ENCODE results near the gene SLC49A3. TPM values are rescaled to one million over a fixed set of nuclear protein-coding genes. Genes with fewer than 3 reads are reported as not detected.
A peak's percentile ranks its signal among the peaks of the same experiment; 100 is the strongest.
"Not testable (repeated sequence)": the region's sequence is repeated elsewhere in the genome, so short reads cannot be mapped to it uniquely, and the experiment has no call there.

SLC49A3 gene
- total RNA-seq, 1 donor from 2014 or later = 0.82 TPM

DNA sequence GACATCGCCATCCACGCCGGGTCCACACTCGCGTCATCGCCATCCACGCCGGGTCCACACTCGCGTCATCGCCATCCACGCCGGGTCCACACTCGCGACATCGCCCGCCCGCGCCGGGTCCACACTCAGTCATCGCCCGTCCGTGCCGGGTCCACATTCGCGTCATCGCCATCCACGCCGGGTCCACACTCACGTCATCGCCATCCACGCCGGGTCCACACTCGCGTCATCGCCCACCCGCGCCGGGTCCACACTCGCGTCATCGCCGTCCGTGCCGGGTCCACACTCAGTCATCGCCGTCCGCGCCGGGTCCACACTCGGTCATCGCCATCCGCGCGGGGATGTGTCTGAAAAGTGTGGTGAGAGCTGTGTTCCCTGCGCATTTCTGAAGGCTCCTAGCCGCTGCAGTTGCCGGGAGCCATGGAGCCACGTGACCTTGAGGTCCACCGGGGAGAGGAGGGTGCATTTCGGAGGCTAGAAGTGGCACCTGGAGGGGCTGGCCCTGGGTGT, 34.0 kb upstream of the SLC49A3 start:
- no peak for FAIRE-seq
- no peak for DNase-seq (ENCODE audit: low spot score in 2 of 2)

DNA sequence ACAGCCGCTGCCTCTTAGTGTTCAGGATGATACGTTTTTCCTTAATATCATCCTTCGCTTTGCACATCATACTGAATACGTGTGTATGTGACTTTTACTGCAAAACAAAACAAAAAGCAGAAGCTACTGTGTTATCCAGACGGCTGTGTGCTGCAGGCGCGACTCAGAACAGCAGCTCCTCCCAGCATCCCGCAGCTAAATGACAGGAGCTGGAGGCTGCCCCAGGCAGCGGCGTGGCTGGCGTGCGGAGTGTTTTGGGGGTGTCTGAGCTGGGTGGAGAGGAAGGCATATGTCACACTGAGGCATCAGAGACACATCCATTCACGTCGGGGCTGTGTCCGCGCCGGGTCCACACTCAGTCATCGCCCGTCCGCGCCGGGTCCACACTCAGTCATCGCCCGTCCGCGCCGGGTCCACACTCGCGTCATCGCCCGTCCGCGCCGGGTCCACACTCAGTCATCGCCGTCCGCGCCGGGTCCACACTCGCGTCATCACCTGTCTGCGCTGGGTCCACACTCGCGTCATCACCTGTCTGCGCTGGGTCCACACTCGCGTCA, 33.3 kb upstream of the SLC49A3 start:
- no peak for FAIRE-seq
- DNase-seq (ENCODE audit: low spot score in 2 of 2) = no peak

DNA sequence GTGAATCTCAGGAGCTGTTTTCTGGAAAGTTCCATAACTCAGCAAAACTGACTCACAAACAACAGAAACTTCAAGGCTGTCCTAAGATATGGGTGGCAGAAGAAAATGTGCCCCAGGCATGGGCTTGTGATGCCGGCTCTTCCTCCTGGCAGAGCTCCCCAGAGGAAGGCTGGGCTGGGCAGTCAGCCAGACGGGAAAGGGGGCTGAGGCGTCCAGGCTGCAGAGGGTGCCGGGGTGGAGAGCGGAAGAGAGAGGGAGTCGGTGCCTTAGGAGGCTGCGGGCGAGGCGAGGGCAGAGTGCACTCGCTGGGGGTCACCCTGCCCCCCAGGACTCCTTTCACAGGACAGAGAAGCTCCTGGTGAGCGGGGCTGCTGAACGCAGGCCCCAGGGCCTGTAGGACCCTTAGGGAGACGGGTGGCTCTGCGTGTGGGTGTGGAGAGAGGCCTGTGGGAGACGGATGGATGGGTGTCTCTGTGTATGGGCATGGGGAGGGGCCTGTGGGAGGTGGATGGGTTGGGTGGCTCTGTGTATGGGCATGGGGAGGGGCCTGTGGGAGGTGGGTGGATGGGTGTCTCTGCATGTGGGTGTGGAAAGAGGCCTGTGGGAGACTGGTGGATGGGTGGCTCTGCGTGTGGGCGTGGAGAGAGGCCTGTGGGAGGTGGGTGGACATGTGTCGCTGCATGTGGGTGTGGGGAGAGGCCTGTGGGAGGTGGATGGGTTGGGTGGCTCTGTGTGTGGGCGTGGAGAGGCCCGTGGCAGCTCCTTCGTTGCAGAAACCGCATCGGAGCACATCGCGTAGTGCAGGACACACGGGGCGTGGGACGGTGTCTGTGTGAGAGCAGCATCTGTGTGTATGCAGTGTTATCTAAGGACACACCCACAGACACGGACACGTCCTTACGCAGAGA, 32.6 kb upstream of the SLC49A3 start:
- DNase-seq (ENCODE audit: low spot score in 2 of 2) = no peak
- no peak for FAIRE-seq

DNA sequence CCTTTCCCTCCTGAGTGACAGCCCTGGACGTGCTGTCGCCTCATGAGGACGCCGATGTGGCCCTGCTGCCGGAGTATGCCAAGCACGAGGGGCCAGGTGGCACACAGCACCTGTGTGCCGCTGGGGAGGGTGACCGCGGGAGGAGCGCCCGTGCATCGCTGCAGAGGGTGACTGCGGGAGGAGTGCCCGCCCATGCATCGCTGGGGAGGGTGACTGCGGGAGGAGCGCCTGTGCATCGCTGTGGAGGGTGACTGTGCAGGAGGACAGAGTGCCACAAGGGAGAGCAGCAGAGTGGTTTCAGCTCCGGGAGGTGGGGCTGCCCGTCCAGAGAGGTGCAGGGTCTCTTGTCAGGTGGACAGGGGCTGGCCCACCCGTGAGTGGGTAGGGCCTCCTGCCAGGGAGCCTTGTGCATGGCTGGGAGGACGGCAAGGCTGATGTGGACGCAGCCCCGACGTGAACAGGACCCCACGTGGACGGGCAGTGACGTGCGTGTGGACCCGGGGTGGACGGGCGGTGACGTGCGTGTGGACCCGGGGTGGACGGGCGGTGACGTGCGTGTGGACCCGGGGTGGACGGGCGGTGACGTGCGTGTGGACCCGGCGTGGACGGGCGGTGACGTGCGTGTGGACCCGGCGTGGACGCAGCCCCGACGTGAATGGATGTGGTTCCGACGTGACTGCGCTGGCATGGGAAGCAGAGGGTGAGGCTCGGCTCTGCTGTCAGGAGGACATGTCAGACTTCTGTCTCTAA, 31.3 kb upstream of the SLC49A3 start:
- FAIRE-seq = no peak
- no peak for DNase-seq (ENCODE audit: low spot score in 2 of 2)

DNA sequence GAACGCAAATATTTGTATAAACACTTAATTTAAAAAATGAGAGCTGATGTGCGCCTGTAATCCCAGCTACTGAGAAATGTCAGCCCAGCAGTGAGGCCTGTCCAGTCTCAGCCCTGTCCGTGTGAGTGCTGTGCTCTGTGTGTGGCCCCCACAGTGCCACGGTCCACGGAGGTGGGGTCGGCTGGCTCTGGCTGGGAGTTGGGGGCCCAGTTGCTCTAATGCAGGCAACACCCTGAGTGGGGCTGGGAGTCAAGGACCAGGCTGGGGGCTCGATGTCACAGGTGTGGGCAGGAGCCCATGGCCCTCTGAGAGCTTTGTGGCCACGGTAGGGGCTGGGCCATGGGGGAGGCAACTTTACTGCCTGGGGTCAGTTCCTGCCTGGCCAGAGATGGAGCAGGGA, 29.5 kb upstream of the SLC49A3 start:
- FAIRE-seq (no peak), DNase-seq (ENCODE audit: low spot score in 2 of 2) (no peak)

DNA sequence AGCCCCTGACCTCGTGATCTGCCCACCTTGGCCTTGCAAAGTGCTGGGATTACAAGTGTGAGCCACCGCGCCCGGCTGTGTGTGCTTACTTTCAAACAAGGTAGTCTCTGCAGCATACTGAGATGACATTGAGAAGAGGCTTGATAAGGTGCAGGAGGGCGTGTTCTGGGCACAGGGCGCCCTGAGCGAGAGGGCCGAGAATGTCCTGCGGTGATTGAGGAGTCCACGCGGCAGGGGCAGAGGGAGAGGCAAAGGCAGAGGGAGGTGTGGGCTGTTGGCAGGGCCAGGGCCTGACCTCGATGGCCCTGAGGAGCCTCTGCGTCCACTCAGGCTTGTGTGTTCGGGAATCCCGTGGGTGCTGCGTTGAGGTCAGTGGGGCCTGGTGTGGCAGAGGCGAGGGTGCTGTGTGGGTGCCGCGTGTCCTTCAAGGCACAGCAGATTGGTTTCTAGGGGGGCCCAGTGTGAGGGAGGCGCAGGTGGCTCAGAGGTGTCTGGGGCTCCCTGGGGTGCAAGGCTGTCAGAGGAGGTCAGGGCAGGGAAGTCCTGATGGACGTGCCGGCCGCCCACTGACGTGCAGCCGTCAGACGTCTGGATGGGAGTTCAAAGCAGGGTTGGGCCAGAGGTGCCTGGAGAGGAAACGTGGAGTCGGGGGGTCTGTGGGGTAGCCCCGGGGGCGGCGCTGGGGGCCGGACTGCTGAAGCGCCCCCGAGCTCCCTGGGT, 28.8 kb upstream of the SLC49A3 start:
- no peak for FAIRE-seq
- DNase-seq (ENCODE audit: low spot score in 2 of 2) = no peak

DNA sequence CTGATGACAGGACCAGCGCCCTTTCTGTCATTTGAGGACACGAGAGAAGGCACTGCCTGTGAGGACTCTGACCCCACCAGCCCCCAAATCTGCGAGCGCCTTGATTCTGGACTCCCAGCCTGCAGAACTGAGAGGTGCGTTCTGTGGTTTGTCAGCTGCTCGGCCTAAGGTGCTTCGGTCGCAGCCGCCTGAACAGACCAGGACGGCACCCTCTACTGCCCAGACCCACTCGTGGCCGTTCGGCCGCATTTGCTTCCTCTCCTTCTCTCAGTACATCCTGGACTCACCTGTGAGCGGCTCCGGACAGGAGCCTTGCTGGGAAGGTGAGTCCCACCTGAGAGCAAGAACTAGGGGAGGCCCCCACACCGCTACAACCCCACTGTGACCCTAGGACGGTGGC, 25.1 kb upstream of the SLC49A3 start:
- DNase-seq (ENCODE audit: low spot score in 2 of 2) = no peak
- FAIRE-seq = no peak

DNA sequence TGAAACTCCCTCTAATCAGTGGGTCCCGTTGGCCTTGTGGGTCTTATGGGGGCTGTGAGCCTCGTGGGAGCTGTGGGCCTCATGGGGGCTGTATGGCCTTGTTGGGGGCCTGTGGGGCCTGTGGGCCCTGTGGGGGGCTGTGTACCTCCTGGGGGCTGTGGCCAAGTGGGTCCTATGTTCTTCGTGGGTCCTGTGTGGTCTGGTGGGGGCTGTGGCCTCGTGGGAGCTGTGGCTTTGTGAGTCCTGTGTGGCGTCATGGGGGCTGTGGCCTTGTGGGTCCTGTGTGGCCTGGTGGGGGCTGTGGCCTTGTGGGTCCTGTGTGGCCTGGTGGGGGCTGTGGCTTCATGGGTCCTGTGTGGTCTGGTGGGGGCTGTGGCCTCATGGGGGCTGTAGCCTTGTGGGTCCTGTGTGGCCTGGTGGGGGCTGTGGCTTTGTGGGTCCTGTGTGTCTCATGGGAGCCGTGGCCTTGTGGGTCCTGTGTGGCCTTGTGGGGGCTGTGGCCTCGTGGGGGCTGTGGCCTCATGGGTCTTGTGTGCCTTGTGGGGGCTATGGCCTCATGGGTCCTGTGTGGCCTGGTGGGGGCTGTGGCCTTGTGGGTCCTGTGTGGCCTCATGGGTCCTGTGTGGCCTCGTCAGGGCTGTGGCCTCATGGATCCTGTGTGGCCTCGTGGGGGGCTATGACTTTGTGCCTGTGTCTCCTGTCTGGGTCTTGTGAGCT, 24.1 kb upstream of the SLC49A3 start:
- FAIRE-seq (no peak), DNase-seq (ENCODE audit: low spot score in 2 of 2) (no peak)

DNA sequence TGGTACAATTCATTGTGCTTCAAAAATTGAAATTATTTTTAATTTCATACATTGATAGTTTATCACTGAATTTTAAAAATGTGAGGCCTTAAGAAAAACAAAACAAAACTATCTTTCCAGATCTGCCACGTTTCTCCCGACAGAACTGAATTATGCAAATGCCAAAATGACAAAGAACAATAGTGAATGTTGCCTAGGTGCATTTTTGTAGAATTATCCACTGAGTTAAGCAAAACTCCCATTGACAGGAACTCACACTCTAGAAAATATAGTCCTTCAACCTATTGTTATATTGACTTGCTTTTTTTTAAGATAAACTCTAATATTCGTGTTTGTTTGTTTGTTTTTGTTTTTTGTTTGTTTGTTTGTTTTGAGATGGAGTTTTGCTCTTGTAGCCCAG, 23.1 kb upstream of the SLC49A3 start:
- no peak for DNase-seq (ENCODE audit: low spot score in 2 of 2)
- FAIRE-seq = peak; percentile 48

DNA sequence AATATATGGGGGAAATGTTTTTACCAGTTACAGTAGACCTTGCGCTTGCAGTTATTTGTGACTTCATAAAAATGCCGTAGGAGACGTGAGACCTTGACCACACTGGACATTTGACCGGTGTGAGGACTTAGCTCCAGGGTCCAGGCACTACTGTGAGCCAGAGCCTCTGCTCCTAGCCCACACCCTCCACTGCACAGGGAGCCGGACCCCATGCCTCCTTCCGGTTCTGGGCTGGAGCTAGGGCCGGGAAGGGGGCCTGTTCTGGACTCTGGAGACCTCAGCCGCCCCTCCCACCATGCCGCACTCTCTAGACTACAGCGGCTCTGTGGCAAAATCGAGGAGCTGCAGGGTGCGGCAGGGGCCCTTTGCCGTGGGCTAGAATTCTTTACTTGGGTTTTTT, 22.0 kb upstream of the SLC49A3 start:
- no peak for DNase-seq (ENCODE audit: low spot score in 2 of 2)
- FAIRE-seq = no peak

DNA sequence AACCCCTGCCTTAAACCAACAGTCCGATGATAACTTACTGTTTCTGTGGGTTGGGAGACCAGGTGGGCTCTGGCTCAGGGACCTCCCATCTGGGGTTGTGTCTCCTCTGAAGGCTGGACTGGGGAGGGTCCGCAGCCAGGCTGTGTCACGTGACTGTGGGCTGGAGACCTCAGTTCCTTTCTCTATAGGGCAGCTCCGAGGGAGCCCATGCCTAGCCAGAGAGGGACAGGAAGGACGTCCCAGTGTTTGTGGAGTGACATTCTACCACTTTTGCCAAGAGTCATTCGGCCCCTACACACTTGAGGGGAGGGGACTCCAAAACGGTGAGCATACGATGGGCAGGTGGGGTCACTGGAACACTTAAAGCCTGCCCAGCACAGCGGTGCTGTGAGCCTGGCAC, 21.2 kb upstream of the SLC49A3 start:
- DNase-seq (ENCODE audit: low spot score in 2 of 2) (no peak), FAIRE-seq (no peak)

DNA sequence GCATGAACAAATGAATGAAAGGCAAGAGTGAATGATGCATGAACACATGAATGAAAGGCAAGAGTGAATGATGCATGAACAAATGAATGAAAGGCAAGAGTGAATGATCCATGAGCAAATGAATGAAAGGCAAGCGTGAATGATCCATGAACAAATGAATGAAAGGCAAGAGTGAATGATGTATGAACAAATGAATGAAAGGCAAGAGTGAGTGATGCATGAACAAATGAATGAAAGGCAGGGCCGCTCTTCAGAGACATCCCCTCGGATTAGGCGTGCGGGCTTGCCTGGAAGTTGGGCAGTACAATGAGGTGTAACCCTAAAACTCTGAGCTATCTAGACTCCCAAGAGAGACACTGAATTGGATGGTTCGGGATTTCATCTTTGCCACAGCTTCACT, 20.4 kb upstream of the SLC49A3 start:
- DNase-seq (ENCODE audit: low spot score in 2 of 2) (no peak), FAIRE-seq (no peak)

DNA sequence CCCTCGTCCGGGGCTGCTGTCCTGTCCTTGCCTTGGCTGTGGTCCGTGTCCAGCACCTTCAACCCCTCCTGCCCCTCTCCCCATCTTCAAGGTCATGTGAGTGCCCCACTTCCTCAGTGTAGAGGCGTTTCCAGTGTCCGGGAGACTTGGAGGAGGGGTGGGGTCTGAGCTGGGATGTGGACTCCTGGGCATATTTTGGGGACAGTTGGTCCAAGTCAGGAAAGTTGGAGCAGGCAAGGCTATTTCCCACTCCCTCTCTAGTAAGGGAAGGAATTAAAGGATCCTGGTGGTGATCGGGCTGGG, 19.6 kb upstream of the SLC49A3 start:
- DNase-seq (ENCODE audit: low spot score in 2 of 2) (no peak), FAIRE-seq (no peak)

DNA sequence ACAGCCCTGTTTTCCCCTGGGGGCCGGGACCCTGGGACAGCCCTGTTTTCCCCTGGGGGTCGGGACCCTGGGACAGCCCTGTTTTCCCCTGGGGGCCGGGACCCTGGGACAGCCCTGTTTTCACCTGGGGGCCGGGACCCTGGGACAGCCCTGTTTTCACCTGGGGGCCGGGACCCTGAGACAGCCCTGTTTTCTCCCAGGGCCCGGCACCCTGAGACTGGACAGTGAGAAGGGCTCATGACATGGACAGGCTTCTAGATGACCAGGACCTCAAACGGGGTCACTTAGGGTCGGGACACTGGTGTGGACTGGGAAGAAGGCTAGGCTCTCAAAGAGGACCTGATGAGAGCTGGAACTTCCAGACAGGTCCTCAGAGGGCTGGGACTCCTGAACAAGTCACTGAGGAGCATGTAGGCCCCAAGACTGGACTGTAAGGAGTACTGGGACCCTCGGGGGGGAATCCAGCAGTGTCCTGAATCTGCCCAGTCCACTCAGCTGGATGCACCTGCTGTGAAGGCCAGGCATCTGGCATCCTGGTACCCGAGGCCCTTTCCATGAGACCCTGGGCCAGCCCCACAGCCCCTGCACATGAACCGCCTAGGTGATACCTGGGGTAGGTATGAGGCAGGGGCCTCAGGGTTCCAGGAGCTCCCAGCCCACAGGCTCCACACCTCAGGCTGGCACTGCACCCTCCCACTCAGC, 19.1 kb upstream of the SLC49A3 start:
- no peak for DNase-seq (ENCODE audit: low spot score in 2 of 2)

DNA sequence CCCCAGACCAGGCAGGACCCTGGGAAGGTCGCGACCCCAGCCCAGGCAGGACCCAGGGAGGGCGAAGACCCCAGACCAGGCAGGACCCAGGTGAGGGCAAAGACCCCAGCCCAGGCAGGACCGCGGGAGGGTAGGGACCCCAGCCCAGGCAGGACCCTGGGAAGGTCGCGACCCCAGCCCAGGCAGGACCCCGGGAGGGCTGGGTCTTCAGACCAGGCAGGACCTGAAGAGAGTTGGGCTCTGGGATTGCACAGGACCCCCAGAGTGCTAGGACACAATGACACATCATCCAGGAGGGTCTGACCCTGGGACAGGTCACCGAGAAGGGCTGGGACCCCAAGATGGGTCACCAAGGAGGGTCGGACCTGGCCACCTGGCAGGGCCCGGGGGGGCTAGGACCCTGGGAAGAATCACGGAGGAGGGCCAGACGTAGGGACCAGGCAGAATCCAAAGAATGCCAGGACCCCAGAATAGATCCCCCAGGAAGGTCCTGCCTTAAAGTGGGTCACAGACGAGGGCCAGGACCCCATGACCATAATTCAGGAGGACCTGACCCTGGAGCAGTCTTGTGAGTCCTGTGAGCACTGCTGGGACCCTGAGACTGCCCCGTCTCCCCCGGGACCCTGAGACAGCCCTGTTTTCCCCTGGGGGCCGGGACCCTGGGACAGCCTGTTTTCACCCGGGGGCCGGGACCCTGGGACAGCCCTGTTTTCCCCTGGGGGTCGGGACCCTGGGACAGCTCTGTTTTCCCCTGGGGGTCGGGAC, 18.1 kb upstream of the SLC49A3 start:
- no peak for DNase-seq (ENCODE audit: low spot score in 2 of 2)
- no peak for FAIRE-seq

More for the DNA sequence above, 19.1 kb upstream of the SLC49A3 start:
- no peak for FAIRE-seq

DNA sequence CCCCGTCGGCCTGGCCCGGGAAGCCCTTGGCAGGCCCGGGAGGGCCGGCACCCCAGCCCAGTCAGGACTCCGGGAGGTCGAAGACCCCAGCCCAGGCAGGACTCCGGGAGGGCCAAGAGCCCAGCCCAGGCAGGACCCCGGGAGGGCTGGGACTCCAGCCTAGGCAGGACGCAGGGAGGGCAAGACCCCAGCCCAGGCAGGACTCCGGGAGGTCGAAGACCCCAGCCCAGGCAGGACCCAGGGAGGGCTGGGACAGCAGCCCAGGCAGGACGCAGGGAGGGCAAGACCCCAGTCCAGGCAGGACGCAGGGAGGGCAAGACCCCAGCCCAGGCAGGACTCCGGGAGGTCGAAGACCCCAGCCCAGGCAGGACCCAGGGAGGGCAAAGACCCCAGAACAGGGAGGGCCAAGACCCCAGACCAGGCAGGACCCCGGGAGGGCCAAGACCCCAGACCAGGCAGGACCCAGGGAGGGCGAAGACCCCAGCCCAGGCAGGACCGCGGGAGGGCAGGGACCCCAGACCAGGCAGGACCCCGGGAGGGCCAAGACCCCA, 17.2 kb upstream of the SLC49A3 start:
- not testable (repeated sequence) for DNase-seq (ENCODE audit: low spot score in 2 of 2); FAIRE-seq

DNA sequence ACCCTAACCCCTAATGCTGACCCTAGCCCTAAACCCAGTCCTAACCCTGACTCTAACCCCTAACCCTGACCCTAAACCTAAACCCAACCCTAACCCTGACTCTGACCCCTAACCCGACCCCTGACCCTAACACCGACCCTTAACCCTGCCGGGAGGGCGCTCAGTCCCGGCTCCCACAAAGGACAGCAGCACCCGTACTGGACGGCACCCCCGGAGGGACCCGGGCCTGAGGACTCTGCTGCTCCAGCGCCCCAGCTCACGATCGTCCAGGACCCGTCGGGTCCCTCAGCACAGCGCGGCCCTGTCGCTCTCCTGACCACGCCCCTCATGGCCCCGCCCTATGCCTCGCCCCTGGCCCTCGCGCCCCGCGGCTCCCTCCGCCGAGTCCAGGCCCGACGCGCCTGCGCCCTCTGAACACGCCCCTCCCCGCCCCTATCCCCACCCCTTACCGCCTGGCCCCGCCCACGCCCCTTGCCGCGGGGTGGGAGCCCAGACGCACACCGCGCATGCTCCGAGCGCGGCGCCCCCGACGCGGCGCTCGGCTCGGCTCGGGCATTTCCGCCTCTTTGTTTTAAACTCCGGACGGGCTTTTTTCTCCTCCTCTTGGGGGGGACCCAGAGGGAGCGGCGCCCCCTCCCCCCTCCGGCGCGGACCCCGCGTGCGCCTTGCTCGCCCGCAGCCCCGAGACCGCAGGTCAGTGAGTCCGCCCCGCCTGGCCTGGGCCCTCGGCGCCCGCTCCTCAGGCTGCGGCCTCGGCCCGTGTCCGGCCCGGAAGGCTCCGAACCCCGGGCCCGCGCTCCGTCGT, 16.5 kb upstream of the SLC49A3 start, which contains the start of gene PCGF3:
TSS of gene PCGF3 (plus strand) at position 555 of the 805 bp plus-strand sequence. CDS start 27,849 bp downstream, outside the sequence.
- FAIRE-seq (no peak), DNase-seq (ENCODE audit: low spot score in 2 of 2) (peak; percentile 100)

DNA sequence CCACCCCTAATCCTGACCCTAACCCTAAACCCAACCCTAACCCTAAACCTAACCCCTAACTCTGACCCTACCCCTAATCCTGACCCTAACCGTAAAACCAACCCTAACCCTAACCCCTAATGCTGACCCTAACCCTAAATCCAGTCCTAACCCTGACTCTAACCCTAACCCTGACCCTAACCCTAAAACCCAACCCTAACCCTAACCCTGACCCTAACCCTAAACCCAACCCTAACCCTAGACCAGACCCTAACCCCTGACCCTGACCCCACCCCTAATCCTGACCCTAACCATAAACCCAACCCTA, 16.0 kb upstream of the SLC49A3 start:
- FAIRE-seq (no peak), DNase-seq (ENCODE audit: low spot score in 2 of 2) (peak in 1 of 2 donors; percentile 35)

Data from frontal cortex (tissue), 4 donors.